ENCODE results near the gene RGS3.

DNA sequence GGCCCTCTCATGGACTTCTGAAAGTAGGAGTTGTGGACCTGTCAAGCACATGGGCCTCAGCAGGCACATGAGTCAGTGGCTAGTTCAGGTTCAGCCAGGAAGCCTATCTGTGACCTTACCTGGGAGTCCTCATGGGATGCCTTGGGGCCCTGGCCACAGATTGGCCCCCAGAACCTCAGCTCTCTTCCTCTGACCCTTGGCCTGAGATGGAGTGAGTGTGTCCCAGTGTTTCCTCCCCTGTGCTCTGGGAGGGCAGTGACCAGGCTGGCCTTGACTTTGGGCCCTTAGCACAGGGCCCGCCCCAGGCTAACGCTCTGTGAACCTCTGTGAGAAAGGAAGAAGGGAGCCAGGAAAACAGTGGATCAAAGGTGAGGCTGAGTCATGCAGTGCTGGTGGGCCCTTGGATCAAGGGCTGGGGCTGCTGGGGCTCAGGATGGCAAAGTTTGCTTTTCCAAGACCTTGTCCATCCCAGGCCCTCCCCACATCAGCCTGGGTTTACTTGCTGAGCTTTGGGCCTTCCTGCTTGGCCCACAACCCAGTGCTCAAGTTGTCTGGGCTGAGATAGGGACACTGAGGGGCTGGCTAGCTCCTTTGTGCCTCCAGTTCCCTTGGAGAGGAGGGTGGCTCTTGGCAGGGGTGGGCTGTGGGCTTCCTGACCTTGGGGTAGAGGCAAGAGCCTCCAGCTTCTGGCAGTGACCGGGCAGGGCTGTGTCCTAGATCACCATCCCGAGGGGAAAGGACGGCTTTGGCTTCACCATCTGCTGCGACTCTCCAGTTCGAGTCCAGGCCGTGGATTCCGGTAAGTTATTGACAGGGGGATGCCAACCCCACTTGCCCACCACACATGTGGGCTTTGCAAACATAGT is 41.4 kb downstream of the RGS3 start:
- TF ChIP-seq, protein P1, sequence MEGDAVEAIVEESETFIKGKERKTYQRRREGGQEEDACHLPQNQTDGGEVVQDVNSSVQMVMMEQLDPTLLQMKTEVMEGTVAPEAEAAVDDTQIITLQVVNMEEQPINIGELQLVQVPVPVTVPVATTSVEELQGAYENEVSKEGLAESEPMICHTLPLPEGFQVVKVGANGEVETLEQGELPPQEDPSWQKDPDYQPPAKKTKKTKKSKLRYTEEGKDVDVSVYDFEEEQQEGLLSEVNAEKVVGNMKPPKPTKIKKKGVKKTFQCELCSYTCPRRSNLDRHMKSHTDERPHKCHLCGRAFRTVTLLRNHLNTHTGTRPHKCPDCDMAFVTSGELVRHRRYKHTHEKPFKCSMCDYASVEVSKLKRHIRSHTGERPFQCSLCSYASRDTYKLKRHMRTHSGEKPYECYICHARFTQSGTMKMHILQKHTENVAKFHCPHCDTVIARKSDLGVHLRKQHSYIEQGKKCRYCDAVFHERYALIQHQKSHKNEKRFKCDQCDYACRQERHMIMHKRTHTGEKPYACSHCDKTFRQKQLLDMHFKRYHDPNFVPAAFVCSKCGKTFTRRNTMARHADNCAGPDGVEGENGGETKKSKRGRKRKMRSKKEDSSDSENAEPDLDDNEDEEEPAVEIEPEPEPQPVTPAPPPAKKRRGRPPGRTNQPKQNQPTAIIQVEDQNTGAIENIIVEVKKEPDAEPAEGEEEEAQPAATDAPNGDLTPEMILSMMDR (conservative IDR thresholded peaks at IDR 0.05 in 1 of 2, IDR thresholded peaks at IDR 0.05 in 1 of 2; ENCODE audit: extremely low read depth in 1 of 2, insufficient read depth in 1 of 2, low read depth in 1 of 2, low read length in 2 of 2): no peak
- no peak for TF ChIP-seq EZH2 (IDR thresholded peaks at IDR 0.05; ENCODE audit: borderline replicate concordance, low read length)
